Liver (tissue), 9 donors: ENCODE measurements around the gene C3orf80. TPM values are rescaled to one million over a fixed set of nuclear protein-coding genes. Genes with fewer than 3 reads are reported as not detected.

Experiments
- DNase-seq: peaks from one replicate; pipeline ENCODE4 v3.0.0-alpha.2; 2017; ENCODE audit warnings: low spot score
- H3K27ac ChIP-seq, 2 donors: one replicate each; pipeline ENCODE4 v1.7.0; 2013; ENCODE audit warnings: inconsistent platforms in 2 of 2, low read length in 2 of 2, control low read depth in 1 of 2, low read depth in 1 of 2, mild to moderate bottlenecking in 1 of 2
- H3K27me3 ChIP-seq, 4 donors: one replicate each; pipeline versions ENCODE4 v1.6.1 to v1.7.0; 2013; ENCODE audit warnings: low read length in 3 of 4, inconsistent platforms in 1 of 4, mild to moderate bottlenecking in 1 of 4, moderate library complexity in 1 of 4; ENCODE audit not compliant: control insufficient read depth in 4 of 4, insufficient read depth in 4 of 4
- H3K36me3 ChIP-seq, 4 donors: one replicate each; pipeline versions ENCODE4 v1.6.1 to v1.7.0; 2013; ENCODE audit warnings: low read length in 3 of 4, mild to moderate bottlenecking in 3 of 4, low read depth in 1 of 4, moderate library complexity in 1 of 4; ENCODE audit not compliant: control insufficient read depth in 4 of 4, insufficient read depth in 3 of 4
- H3K4me1 ChIP-seq, 4 donors: one replicate each; pipeline versions ENCODE4 v1.6.1 to v1.7.0; 2013; ENCODE audit warnings: low read length in 3 of 4, mild to moderate bottlenecking in 3 of 4, moderate library complexity in 1 of 4; ENCODE audit not compliant: control insufficient read depth in 4 of 4, insufficient read depth in 4 of 4
- H3K4me3 ChIP-seq, 3 donors: one replicate each; pipeline versions ENCODE4 v1.6.1 to v1.7.0; 2013; ENCODE audit warnings: low read length in 3 of 3, control low read depth in 1 of 3, low read depth in 1 of 3, mild to moderate bottlenecking in 1 of 3
- H3K9ac ChIP-seq, 2 donors: one replicate each; pipeline ENCODE4 v1.7.0; 2013; ENCODE audit warnings: low read length in 2 of 2, mild to moderate bottlenecking in 2 of 2, moderate library complexity in 2 of 2, control low read depth in 1 of 2, low read depth in 1 of 2
- H3K9me3 ChIP-seq, 4 donors: one replicate each; pipeline versions ENCODE4 v1.6.1 to v1.7.0; 2013; ENCODE audit warnings: low read length in 3 of 4; ENCODE audit not compliant: control insufficient read depth in 4 of 4
- ATF3 ChIP-seq: IDR thresholded peaks from 2 replicates; pipeline ENCODE4 v1.6.1; 2016; ENCODE audit warnings: antibody characterized with exemption
- CTCF ChIP-seq: fragments of 150-350 bp; IDR thresholded peaks from 2 replicates; pipeline ENCODE4 v1.5.1; 2017; ENCODE audit warnings: improper control_type of control experiment, low read depth, low read length; ENCODE audit not compliant: missing input control
- EGR1 ChIP-seq, 2 donors: IDR thresholded peaks; 2 replicates each; pipeline ENCODE4 v1.6.1; 2016 to 2018; ENCODE audit warnings: antibody characterized with exemption in 2 of 2, low read depth in 2 of 2
- FOXA1 ChIP-seq: IDR thresholded peaks from 2 replicates; pipeline ENCODE4 v1.6.1; 2016; ENCODE audit warnings: antibody characterized with exemption
- FOXA2 ChIP-seq: IDR thresholded peaks from 2 replicates; pipeline ENCODE4 v1.6.1; 2016; ENCODE audit warnings: antibody characterized with exemption
- GABPA ChIP-seq, 2 donors: IDR thresholded peaks in 1 of 2; conservative IDR thresholded peaks in 1 of 2; 2 replicates each; pipeline ENCODE4 v1.6.1; 2016; ENCODE audit warnings: antibody characterized with exemption in 2 of 2, mild to moderate bottlenecking in 1 of 2, moderate library complexity in 1 of 2
- HNF4A ChIP-seq, 2 donors: conservative IDR thresholded peaks; 2 replicates each; pipeline ENCODE4 v1.6.1; 2016; ENCODE audit warnings: antibody characterized with exemption in 2 of 2, mild to moderate bottlenecking in 2 of 2
- HNF4G ChIP-seq: IDR thresholded peaks from 2 replicates; pipeline ENCODE4 v1.6.1; 2016; ENCODE audit warnings: antibody characterized with exemption
- JUND ChIP-seq, 2 donors: IDR thresholded peaks; 2 replicates each; pipeline ENCODE4 v1.6.1; 2016; ENCODE audit warnings: antibody characterized with exemption in 2 of 2
- MAX ChIP-seq: IDR thresholded peaks from 2 replicates; pipeline ENCODE4 v1.6.1; 2016; ENCODE audit warnings: antibody characterized with exemption
- NR2F2 ChIP-seq: IDR thresholded peaks from 2 replicates; pipeline ENCODE4 v1.6.1; 2016; ENCODE audit warnings: antibody characterized with exemption
- RAD21 ChIP-seq, 2 donors: IDR thresholded peaks; 2 replicates each; pipeline ENCODE4 v1.6.1; 2016; ENCODE audit warnings: antibody characterized with exemption in 2 of 2, mild to moderate bottlenecking in 2 of 2
- REST ChIP-seq: IDR thresholded peaks from 2 replicates; pipeline ENCODE4 v1.6.1; 2016; ENCODE audit warnings: antibody characterized with exemption, mild to moderate bottlenecking
- RXRA ChIP-seq, 2 donors: IDR thresholded peaks; 2 replicates each; pipeline ENCODE4 v1.6.1; 2017 to 2018; ENCODE audit warnings: antibody characterized with exemption in 2 of 2, mild to moderate bottlenecking in 1 of 2
- SP1 ChIP-seq: IDR thresholded peaks from 2 replicates; pipeline ENCODE4 v1.6.1; 2018; ENCODE audit warnings: antibody characterized with exemption, mild to moderate bottlenecking
- TAF1 ChIP-seq: conservative IDR thresholded peaks from 2 replicates; pipeline ENCODE4 v1.6.1; 2016; ENCODE audit warnings: antibody characterized with exemption, mild to moderate bottlenecking
- YY1 ChIP-seq: IDR thresholded peaks from 2 replicates; pipeline ENCODE4 v1.6.1; 2016; ENCODE audit warnings: antibody characterized with exemption, mild to moderate bottlenecking
- ZBTB33 ChIP-seq: IDR thresholded peaks from 2 replicates; pipeline ENCODE4 v1.6.1; 2016; ENCODE audit warnings: antibody characterized with exemption
- WGBS: extraction: QIAGEN DNeasy Blood & Tissue Kit; methylation state at CpG from one replicate; pipeline ENCODE4 v1.1.7; 2013; 5-methylcytosine and 5-hydroxymethylcytosine counted together
- polyA plus RNA-seq, 2 donors: library from polyadenylated mRNA; stranded (reverse) in 1 of 2; unstranded in 1 of 2; fragments of 200-250 nt in 1 of 2; fragments of >200 nt in 1 of 2; fragmentation: Nextera tagmentation in 1 of 2; extraction: Ambion mirVana in 1 of 2; gene quantifications; one replicate each; pipeline versions ENCODE4 v1.2.1 to v1.2.3, GENCODE V29; 2013 to 2015
- total RNA-seq, 2 donors: library from RNA; depleted of rRNA; stranded (reverse); fragments of >200 nt; gene quantifications; one replicate each; pipeline ENCODE4 v1.2.3, GENCODE V29; 2014
- donor health status: healthy.
- donor health status: healthy.
- donor health status: healthy.
- donor health status: healthy.
- donor health status: healthy.

The C3orf80 gene
- total and polyA plus RNA-seq, 4 donors, result 0.46 to 1.4 (median 0.50) TPM

- no peak overlapping the region for H3K4me3 ChIP-seq
- WGBS, result 63% methylated on average over 4 of the region's 4 CpGs
- TF ChIP-seq ZBTB33 (no peak), TAF1 (no peak), MAX (no peak), HNF4G (no peak), GABPA (IDR thresholded peaks at IDR 0.05 in 1 of 2, conservative IDR thresholded peaks at IDR 0.05 in 1 of 2) (no peak), RXRA (IDR thresholded peaks at IDR 0.05) (no peak), ATF3 (no peak), EGR1 (IDR thresholded peaks at IDR 0.05; ENCODE audit: low read depth in 2 of 2) (no peak), CTCF (no peak)
- DNase-seq, result no peak
- H3K4me1 ChIP-seq, result no peaks in the 10 kb centered on the region
- H3K27me3 ChIP-seq, result no peaks in the 10 kb centered on the region
- H3K9me3 ChIP-seq, result no peaks in the 10 kb centered on the region
- no peak overlapping the region for H3K9ac ChIP-seq
- H3K36me3 ChIP-seq, result no peaks in the 10 kb centered on the region
- H3K27ac ChIP-seq, result no peak overlapping the region
Measured at GRCh38 chr3:160205606-160206005, 19.6 kb upstream of the C3orf80 start.

GRCh38 chr3:160210341-160210740 lies 14.9 kb upstream of the C3orf80 start:
- DNase-seq, result peak; percentile 1
- Histone ChIP-seq H3K9me3 (no peaks in the 10 kb centered on the region), H3K27ac (no peak overlapping the region), H3K4me3 (no peak overlapping the region), H3K4me1 (no peaks in the 10 kb centered on the region), H3K36me3 (no peaks in the 10 kb centered on the region), H3K9ac (no peak overlapping the region), H3K27me3 (no peaks in the 10 kb centered on the region)
- TF ChIP-seq ATF3 (no peak), RAD21 (IDR thresholded peaks at IDR 0.05) (no peak), JUND (IDR thresholded peaks at IDR 0.05) (no peak), HNF4A (conservative IDR thresholded peaks at IDR 0.05) (no peak), TAF1 (no peak), RXRA (IDR thresholded peaks at IDR 0.05) (no peak), MAX (no peak), ZBTB33 (no peak), HNF4G (no peak), FOXA1 (no peak), REST (no peak), YY1 (no peak), NR2F2 (no peak), EGR1 (IDR thresholded peaks at IDR 0.05; ENCODE audit: low read depth in 2 of 2) (no peak), SP1 (no peak), FOXA2 (no peak)
- WGBS, result 86% methylated on average over 1 of the region's 1 CpG
